OCI-LY7 (cell line): ENCODE measurements around the gene PDE11A. TPM values are rescaled to one million over a fixed set of nuclear protein-coding genes. Genes with fewer than 3 reads are reported as not detected.

Source experiments
- BruUV-seq: library from RNA; stranded (reverse); fragments of 400-500 nt; replicated peaks from 2 replicates; lab custom pipeline; 2021; lab: Mats Ljungman, UMichigan
- CTCF ChIA-PET: fragments of 300-600 bp; sonication (Branson Sonifier 250); formaldehyde crosslinking; loops from one replicate; lab custom pipeline; 2022; ENCODE audit warnings: antibody characterized with exemption; ENCODE audit not compliant: unreplicated experiment; lab: Charles Lee
- POLR2A ChIA-PET: fragments of 300-600 bp; sonication (Branson Sonifier 250); formaldehyde crosslinking; loops from one replicate; lab custom pipeline; 2022; ENCODE audit warnings: antibody characterized with exemption; lab: Charles Lee
- DNase-seq: peaks from one replicate; pipeline ENCODE4 v3.0.0-alpha.2; 2015; ENCODE audit warnings: low spot score
- H2AFZ ChIP-seq: fragments of 200-600 bp; sonication (generic), shearing (Covaris generic); 2 replicates; pipeline ENCODE4 v1.6.1; 2014; ENCODE audit warnings: mild to moderate bottlenecking, antibody characterized with exemption, low read length, moderate library complexity
- H3K27ac ChIP-seq: fragments of 200-600 bp; sonication (generic); 2 replicates; pipeline ENCODE4 v1.5.1; 2014; ENCODE audit warnings: mixed run types, low read depth, mild to moderate bottlenecking, moderate library complexity, low read length, inconsistent platforms; ENCODE audit not compliant: poor library complexity, severe bottlenecking
- H3K36me3 ChIP-seq: fragments of 200-600 bp; sonication (generic); 2 replicates; pipeline ENCODE4 v1.6.1; 2014; ENCODE audit warnings: mild to moderate bottlenecking, antibody characterized with exemption, low read length, moderate library complexity, mixed read lengths; ENCODE audit not compliant: insufficient read depth
- H3K4me1 ChIP-seq: fragments of 200-600 bp; sonication (generic); 2 replicates; pipeline ENCODE4 v1.5.1; 2014; ENCODE audit warnings: mild to moderate bottlenecking, low read length; ENCODE audit not compliant: insufficient read depth, poor library complexity, severe bottlenecking
- H3K4me2 ChIP-seq: fragments of 200-600 bp; sonication (generic); 2 replicates; pipeline ENCODE4 v1.6.1; 2014; ENCODE audit warnings: mild to moderate bottlenecking, low read length
- H3K4me3 ChIP-seq: fragments of 200-600 bp; sonication (generic); 2 replicates; pipeline ENCODE4 v1.5.1; 2014; ENCODE audit warnings: mild to moderate bottlenecking, low read depth, low read length; ENCODE audit not compliant: poor library complexity, severe bottlenecking
- H3K79me2 ChIP-seq: fragments of 200-600 bp; sonication (generic); 2 replicates; pipeline ENCODE4 v1.6.1; 2016; ENCODE audit warnings: low read depth, mild to moderate bottlenecking, low read length, moderate library complexity, mixed read lengths; ENCODE audit not compliant: insufficient read depth
- H3K9me2 ChIP-seq: fragments of 200-600 bp; sonication (generic); 2 replicates; pipeline ENCODE4 v1.6.1; 2016; ENCODE audit warnings: mild to moderate bottlenecking, low read length, mixed read lengths; ENCODE audit not compliant: insufficient read depth
- H3K9me3 ChIP-seq: fragments of 200-600 bp; sonication (generic); 2 replicates; pipeline ENCODE4 v1.6.1; 2014; ENCODE audit warnings: mild to moderate bottlenecking, mixed run types, low read length, mixed read lengths
- H4K20me1 ChIP-seq: fragments of 200-600 bp; sonication (generic); 2 replicates; pipeline ENCODE4 v1.6.1; 2014; ENCODE audit warnings: mild to moderate bottlenecking, antibody characterized with exemption, low read length, moderate library complexity, mixed read lengths; ENCODE audit not compliant: insufficient read depth
- EZH2phosphoT487 ChIP-seq: fragments of 200-600 bp; sonication (generic); IDR thresholded peaks from 2 replicates; pipeline ENCODE4 v1.6.1; 2018; ENCODE audit warnings: low read depth, borderline replicate concordance, mild to moderate bottlenecking, mixed run types, antibody characterized with exemption, low read length, moderate library complexity, mixed read lengths
- intact Hi-C: fragments of 100-400 bp; cut with micrococcal nuclease; formaldehyde crosslinking; loops from one replicate; pipeline ENCODE4 v1.10.0; 2022; ENCODE audit not compliant: unreplicated experiment
- total RNA-seq, 2 experiments: library from RNA; depleted of rRNA in 1 of 2; stranded (reverse); fragments of >200 nt in 1 of 2; shearing (Covaris generic) in 1 of 2; gene quantifications; 2 replicates each; pipeline ENCODE4 v1.2.3, GENCODE V29; 2014 to 2022
- TF ChIP-seq, protein P1 (sequence below): fragments of 200-600 bp; sonication (generic); conservative IDR thresholded peaks from 2 replicates; pipeline ENCODE4 v1.5.1; 2014; ENCODE audit warnings: mild to moderate bottlenecking, antibody characterized with exemption, low read length, moderate library complexity, mixed read lengths

PDE11A gene
- total RNA-seq, 2 experiments from 2014 or later = 0.03 TPM; not detected in 1

DNA sequence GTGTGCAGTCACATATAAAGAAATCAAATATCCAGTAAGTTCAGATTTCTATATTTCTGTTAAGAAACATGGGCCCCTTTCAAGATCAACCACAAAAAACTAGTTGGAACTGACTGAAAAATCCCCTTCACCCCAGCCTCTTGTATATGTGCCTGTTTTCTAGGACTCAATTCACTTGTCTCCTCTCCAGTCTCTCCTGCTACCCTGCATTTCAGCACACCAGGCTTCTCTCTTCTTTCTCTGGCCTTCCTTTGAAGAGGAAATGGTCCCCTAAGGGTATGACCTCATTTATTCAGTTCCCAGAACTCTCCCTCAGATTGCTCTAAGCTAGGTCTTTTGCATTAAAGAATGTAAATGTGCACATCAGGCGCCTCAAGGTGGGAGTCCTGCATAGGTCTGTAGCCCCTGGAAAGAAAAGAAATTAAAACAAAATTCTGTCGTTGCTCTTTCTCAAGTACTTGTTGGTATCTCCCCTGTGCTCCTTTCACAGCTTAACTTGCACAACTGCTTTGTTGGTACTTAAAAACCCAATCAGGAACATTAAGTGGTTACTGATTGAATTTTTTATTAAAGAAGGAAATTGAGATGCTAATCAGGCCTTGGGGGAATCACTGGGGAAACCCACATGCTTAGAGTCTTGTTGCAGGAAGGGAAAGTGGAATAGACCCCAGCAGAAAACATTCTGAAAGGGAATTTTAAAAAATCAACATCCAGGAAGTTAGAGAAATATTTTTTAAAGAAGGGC lies 401.6 kb downstream of the PDE11A start:
- H2AFZ ChIP-seq = no peak overlapping the region
- H3K4me1 ChIP-seq = no peaks in the 10 kb centered on the region
- CTCF ChIA-PET = no interaction called here
- H3K9me2 ChIP-seq = no peaks in the 10 kb centered on the region
- H3K79me2 ChIP-seq = no peaks in the 10 kb centered on the region
- TF ChIP-seq, protein P1, sequence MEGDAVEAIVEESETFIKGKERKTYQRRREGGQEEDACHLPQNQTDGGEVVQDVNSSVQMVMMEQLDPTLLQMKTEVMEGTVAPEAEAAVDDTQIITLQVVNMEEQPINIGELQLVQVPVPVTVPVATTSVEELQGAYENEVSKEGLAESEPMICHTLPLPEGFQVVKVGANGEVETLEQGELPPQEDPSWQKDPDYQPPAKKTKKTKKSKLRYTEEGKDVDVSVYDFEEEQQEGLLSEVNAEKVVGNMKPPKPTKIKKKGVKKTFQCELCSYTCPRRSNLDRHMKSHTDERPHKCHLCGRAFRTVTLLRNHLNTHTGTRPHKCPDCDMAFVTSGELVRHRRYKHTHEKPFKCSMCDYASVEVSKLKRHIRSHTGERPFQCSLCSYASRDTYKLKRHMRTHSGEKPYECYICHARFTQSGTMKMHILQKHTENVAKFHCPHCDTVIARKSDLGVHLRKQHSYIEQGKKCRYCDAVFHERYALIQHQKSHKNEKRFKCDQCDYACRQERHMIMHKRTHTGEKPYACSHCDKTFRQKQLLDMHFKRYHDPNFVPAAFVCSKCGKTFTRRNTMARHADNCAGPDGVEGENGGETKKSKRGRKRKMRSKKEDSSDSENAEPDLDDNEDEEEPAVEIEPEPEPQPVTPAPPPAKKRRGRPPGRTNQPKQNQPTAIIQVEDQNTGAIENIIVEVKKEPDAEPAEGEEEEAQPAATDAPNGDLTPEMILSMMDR = no peak
- TF ChIP-seq EZH2phosphoT487 = no peak
- no TSS peak for BruUV-seq
- H3K9me3 ChIP-seq = no peaks in the 10 kb centered on the region
- H3K36me3 ChIP-seq = no peaks in the 10 kb centered on the region
- no peaks in the 10 kb centered on the region for H4K20me1 ChIP-seq
- DNase-seq = no peak
- H3K27ac ChIP-seq = no peak overlapping the region
- intact Hi-C loops = no loop called here
- H3K4me2 ChIP-seq = no peak overlapping the region
- POLR2A ChIA-PET = interaction anchor here (1.3 kb wide), 1 partner anchor 68 kb away, joined by 3 read pairs; no protein-coding TSS in a partner anchor
- no peak overlapping the region for H3K4me3 ChIP-seq

DNA sequence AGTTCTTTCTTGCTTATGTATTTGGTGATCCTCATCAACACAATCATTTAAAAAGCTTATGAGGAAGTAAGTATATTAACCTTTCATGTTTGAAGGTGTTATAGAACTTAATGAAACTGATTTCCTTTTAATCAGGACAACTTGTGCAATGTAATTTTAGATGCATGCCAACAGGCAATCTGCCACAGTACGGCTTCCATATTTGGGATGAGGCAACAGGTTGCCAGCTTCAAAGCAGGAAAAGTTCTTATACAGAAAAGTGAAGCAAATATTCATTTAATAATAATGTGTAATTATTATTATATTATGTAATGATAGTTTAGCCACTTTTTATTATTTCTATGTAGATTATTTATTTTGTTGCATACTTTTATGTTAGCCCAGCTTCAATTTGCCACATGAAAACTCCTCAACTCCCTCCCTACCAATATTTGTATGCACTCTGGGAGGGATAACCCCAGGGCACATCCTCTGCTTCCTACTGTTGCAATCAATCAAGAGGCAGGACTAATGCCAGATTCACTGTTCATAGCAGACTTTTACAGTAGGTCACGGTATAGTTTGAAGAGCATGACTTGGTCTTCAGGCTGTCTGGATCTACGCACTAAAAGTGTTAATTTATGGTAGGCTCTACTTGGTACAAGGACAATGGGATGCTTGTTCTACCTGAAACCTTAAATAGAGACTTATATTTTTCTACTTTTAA lies 402.8 kb downstream of the PDE11A start:
- H3K79me2 ChIP-seq = no peaks in the 10 kb centered on the region
- no peaks in the 10 kb centered on the region for H3K4me1 ChIP-seq
- ChIA-PET POLR2A (interaction anchor here (0.6 to 1.6 kb wide), 5 partner anchors 14 to 179 kb away, joined by 3 read pairs; no protein-coding TSS in a partner anchor), CTCF (no interaction called here)
- intact Hi-C loops = no loop called here
- no peaks in the 10 kb centered on the region for H3K9me3 ChIP-seq
- H3K4me3 ChIP-seq = no peak overlapping the region
- no peak overlapping the region for H3K4me2 ChIP-seq
- no peaks in the 10 kb centered on the region for H3K9me2 ChIP-seq
- BruUV-seq = no TSS peak
- H3K27ac ChIP-seq = no peak overlapping the region
- DNase-seq = no peak
- TF ChIP-seq, protein P1 = no peak
- TF ChIP-seq EZH2phosphoT487 = no peak
- H2AFZ ChIP-seq = no peak overlapping the region
- no peaks in the 10 kb centered on the region for H3K36me3 ChIP-seq
- no peaks in the 10 kb centered on the region for H4K20me1 ChIP-seq

DNA sequence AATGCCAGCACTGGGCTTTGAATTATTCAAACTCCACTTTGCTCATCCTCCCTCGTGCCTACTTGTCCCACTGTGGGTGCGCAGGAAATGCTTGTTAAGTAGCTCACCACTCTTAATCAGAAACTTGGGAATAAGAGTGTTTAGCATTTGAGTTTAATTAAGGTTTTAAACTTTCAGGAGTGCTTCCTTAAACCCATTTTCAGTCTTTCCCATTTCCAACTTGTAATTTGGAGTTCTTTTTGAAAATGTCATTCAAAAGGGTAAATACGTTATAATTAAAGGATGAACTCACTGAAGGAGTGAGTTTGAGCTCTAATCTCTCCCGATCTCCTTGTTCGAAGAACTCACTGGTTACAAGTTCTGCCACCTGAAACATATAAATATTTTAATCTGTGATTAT lies 403.4 kb downstream of the PDE11A start:
- CTCF ChIA-PET = no interaction called here
- intact Hi-C loops = no loop called here

More for the DNA sequence above, 403.4 kb downstream of the PDE11A start:
- Histone ChIP-seq H3K4me1 (no peaks in the 10 kb centered on the region), H3K27ac (no peak overlapping the region), H3K79me2 (no peaks in the 10 kb centered on the region), H3K4me3 (no peak overlapping the region), H3K9me3 (no peaks in the 10 kb centered on the region), H3K9me2 (no peaks in the 10 kb centered on the region), H2AFZ (no peak overlapping the region), H3K4me2 (no peak overlapping the region), H3K36me3 (no peaks in the 10 kb centered on the region), H4K20me1 (no peaks in the 10 kb centered on the region)
- TF ChIP-seq, protein P1 = no peak
- no peak for TF ChIP-seq EZH2phosphoT487
- no TSS peak for BruUV-seq
- POLR2A ChIA-PET = interaction anchor here (0.5 to 1.6 kb wide), 5 partner anchors 13 to 865 kb away, joined by 3 read pairs; no protein-coding TSS in a partner anchor
- DNase-seq = no peak
